GM12891 (cell line): Measurements from ENCODE around the gene SMAD3.
"Not testable (repeated sequence)": the region's sequence is repeated elsewhere in the genome, so short reads cannot be mapped to it uniquely, and the experiment has no call there.

Source experiments
- DNase-seq: peaks from one replicate; pipeline ENCODE4 v3.0.0; 2011; ENCODE audit warnings: low spot score; ENCODE audit not compliant: insufficient read length
- FAIRE-seq: peaks from 2 replicates; lab custom pipeline; 2011; peaks lifted over from hg19 to GRCh38; lab: Jason Lieb, UNC
- PAX5 ChIP-seq: IDR thresholded peaks from 2 replicates; pipeline ENCODE4 v1.6.1; 2011; ENCODE audit warnings: low read length, moderate library complexity, mild to moderate bottlenecking; ENCODE audit not compliant: insufficient read depth, severe bottlenecking
- POLR2A ChIP-seq: IDR thresholded peaks from 2 replicates; pipeline ENCODE4 v1.6.1; 2011; ENCODE audit warnings: low read depth, low read length, control low read depth
- POLR2AphosphoS5 ChIP-seq: IDR thresholded peaks from 2 replicates; pipeline ENCODE4 v1.6.1; 2011; ENCODE audit warnings: low read depth, low read length, control low read depth
- POU2F2 ChIP-seq: IDR thresholded peaks from 2 replicates; pipeline ENCODE4 v1.6.1; 2011; ENCODE audit warnings: low read depth, mild to moderate bottlenecking, control low read depth, low read length, moderate library complexity
- SPI1 ChIP-seq: IDR thresholded peaks from 2 replicates; pipeline ENCODE4 v1.6.1; 2011; ENCODE audit warnings: low read depth, low read length, control low read depth
- TAF1 ChIP-seq: IDR thresholded peaks from 2 replicates; pipeline ENCODE4 v1.6.1; 2011; ENCODE audit warnings: low read depth, low read length, control low read depth

The SMAD3 gene

GRCh38 chr15:67070150-67070549 lies 4.7 kb downstream of the SMAD3 start:
- TF ChIP-seq POLR2A (no peak), POU2F2 (no peak), TAF1 (no peak), PAX5 (no peak), POLR2AphosphoS5 (no peak), SPI1 (no peak)
- FAIRE-seq (no peak), DNase-seq (no peak)

- TF ChIP-seq PAX5 (no peak), SPI1 (no peak), POLR2AphosphoS5 (no peak), POU2F2 (no peak), POLR2A (no peak)
- DNase-seq, result no peak
- FAIRE-seq, result no peak
Measured at GRCh38 chr15:67070892-67071664, 5.7 kb downstream of the SMAD3 start.

GRCh38 chr15:67072442-67072841 lies 7.0 kb downstream of the SMAD3 start:
- no peak for FAIRE-seq

GRCh38 chr15:67072958-67073357 lies 7.6 kb downstream of the SMAD3 start:
- FAIRE-seq (no peak), DNase-seq (no peak)
- TF ChIP-seq PAX5 (no peak), POLR2A (0 out of 2 replicates have a peak, but pooled peaks have one; percentile 15), POLR2AphosphoS5 (0 out of 2 replicates have a peak, but pooled peaks have one; percentile 5), POU2F2 (no peak)

More at GRCh38 chr15:67072442-67072841, 7.0 kb downstream of the SMAD3 start:
- DNase-seq, result no peak
- peak; percentile 47; the same call in 1 of the 2 replicates for TF ChIP-seq POLR2AphosphoS5
- no peak for TF ChIP-seq POU2F2
- TF ChIP-seq SPI1, result no peak
- TF ChIP-seq POLR2A, result peak; percentile 40; the same call in 1 of the 2 replicates

- DNase-seq (no peak), FAIRE-seq (no peak)
- TF ChIP-seq SPI1 (no peak), POU2F2 (no peak), TAF1 (no peak), POLR2A (no peak), POLR2AphosphoS5 (no peak), PAX5 (no peak)
Measured at GRCh38 chr15:67074886-67075229, 9.5 kb downstream of the SMAD3 start.

GRCh38 chr15:67075555-67076135 lies 10.2 kb downstream of the SMAD3 start:
- not testable (repeated sequence) for FAIRE-seq, DNase-seq

- FAIRE-seq (peak; percentile 85), DNase-seq (no peak)
- TF ChIP-seq PAX5 (peak; percentile 85), POLR2AphosphoS5 (peak; percentile 73), POLR2A (peak; percentile 32; the same call in 1 of the 2 replicates), TAF1 (no peak), SPI1 (peak; percentile 96), POU2F2 (no peak)
Measured at GRCh38 chr15:67076147-67076843, 10.9 kb downstream of the SMAD3 start.

GRCh38 chr15:67077641-67078215 lies 12.3 kb downstream of the SMAD3 start:
- DNase-seq, result no peak
- TF ChIP-seq SPI1 (peak; percentile 83), TAF1 (no peak)
- FAIRE-seq, result peak; percentile 47

- DNase-seq, result no peak
- TF ChIP-seq POLR2A, result no peak
- no peak for TF ChIP-seq POU2F2
- TF ChIP-seq POLR2AphosphoS5, result no peak
- TF ChIP-seq TAF1, result no peak
- TF ChIP-seq SPI1, result no peak
- TF ChIP-seq PAX5, result no peak
- FAIRE-seq, result no peak
Measured at GRCh38 chr15:67079361-67079760, 14.0 kb downstream of the SMAD3 start.

GRCh38 chr15:67080118-67080899 lies 14.9 kb downstream of the SMAD3 start:
- DNase-seq (no peak), FAIRE-seq (peak; percentile 13)
- TF ChIP-seq SPI1, result no peak
- TF ChIP-seq TAF1, result peak; percentile 17; the same call in 1 of the 2 replicates
- 0 out of 2 replicates have a peak, but pooled peaks have one; percentile 2 for TF ChIP-seq POLR2AphosphoS5
